Renal cortical epithelial cell (primary cell): ENCODE data around the gene SLC49A3. TPM values are rescaled to one million over a fixed set of nuclear protein-coding genes. Genes with fewer than 3 reads are reported as not detected.
"Not testable (repeated sequence)": the region's sequence is repeated elsewhere in the genome, so short reads cannot be mapped to it uniquely, and the experiment has no call there.

Experiments used
- DNase-seq: peaks from one replicate; pipeline ENCODE4 v3.0.0-alpha.2; 2011; ENCODE audit warnings: low read depth
- total RNA-seq: library from RNA; depleted of rRNA; stranded (reverse); fragments of >200 nt; gene quantifications from 2 replicates; pipeline ENCODE4 v1.2.3, GENCODE V29; 2014

Gene SLC49A3
- 3.7 and 4.3 TPM in 2 replicates for total RNA-seq

GRCh38 chr4:688854-689681, at the start of gene SLC49A3:
Gene SLC49A3, minus strand, starts transcription at chr4:689151. Its CDS starts 24 bp downstream, at chr4:689127.
- no peak for DNase-seq

GRCh38 chr4:736561-736960, 47.6 kb upstream of the SLC49A3 start:
- not testable (repeated sequence) for DNase-seq

GRCh38 chr4:735583-735982, 46.6 kb upstream of the SLC49A3 start:
- no peak for DNase-seq

GRCh38 chr4:734951-735350, 46.0 kb upstream of the SLC49A3 start:
- DNase-seq, result no peak

- no peak for DNase-seq
Observed at GRCh38 chr4:734075-734474, 45.1 kb upstream of the SLC49A3 start.

GRCh38 chr4:733631-733980, 44.7 kb upstream of the SLC49A3 start:
- no peak for DNase-seq

GRCh38 chr4:732911-733630, 44.1 kb upstream of the SLC49A3 start:
- no peak for DNase-seq

- no peak for DNase-seq
Observed at GRCh38 chr4:732486-732885, 43.5 kb upstream of the SLC49A3 start.

GRCh38 chr4:731954-732353, 43.0 kb upstream of the SLC49A3 start:
- DNase-seq, result not testable (repeated sequence)

GRCh38 chr4:730946-731904, 42.3 kb upstream of the SLC49A3 start:
- DNase-seq, result not testable (repeated sequence)

- DNase-seq, result no peak
Observed at GRCh38 chr4:730511-730910, 41.6 kb upstream of the SLC49A3 start.

GRCh38 chr4:729336-730315, 40.7 kb upstream of the SLC49A3 start:
- DNase-seq, result no peak

- peak; percentile 36 for DNase-seq
Observed at GRCh38 chr4:727576-727975, 38.6 kb upstream of the SLC49A3 start.

GRCh38 chr4:726838-727237, 37.9 kb upstream of the SLC49A3 start:
- no peak for DNase-seq

GRCh38 chr4:726235-726787, 37.4 kb upstream of the SLC49A3 start:
- no peak for DNase-seq

GRCh38 chr4:725391-726234, 36.7 kb upstream of the SLC49A3 start:
- no peak for DNase-seq

GRCh38 chr4:723751-724530, 35.0 kb upstream of the SLC49A3 start:
- no peak for DNase-seq

GRCh38 chr4:722851-723360, 34.0 kb upstream of the SLC49A3 start:
- no peak for DNase-seq
